K562 (cell line): ENCODE measurements around the gene ZNF609. TPM values are rescaled to one million over a fixed set of nuclear protein-coding genes. Genes with fewer than 3 reads are reported as not detected.

Source experiments
- ATAC-seq: fragments of 200-7000 bp; cut with Tn5 transposase; 3 replicates; pipeline ENCODE4 v1.9.1; 2020; ENCODE audit warnings: moderate library complexity
- BruUV-seq: library from RNA; stranded (reverse); fragments of 400-500 nt; replicated peaks from 2 replicates; lab custom pipeline; 2021; lab: Mats Ljungman, UMichigan
- CTCF ChIA-PET: fragments of 300-600 bp; formaldehyde crosslinking; extraction: SDS; loops from one replicate; lab custom pipeline; 2021; ENCODE audit warnings: low intra/inter-chr PET ratio; lab: Yijun Ruan, JAX
- POLR2A ChIA-PET: fragments of 300-600, 350-650 bp; sonication (Branson Sonifier 250); formaldehyde crosslinking; extraction: SDS; loops from one replicate; lab custom pipeline; 2021; ENCODE audit warnings: antibody characterized with exemption, inconsistent platforms; lab: Yijun Ruan, JAX
- DNase-seq, 4 experiments: peaks; one replicate each; pipeline versions ENCODE4 v3.0.0 to v3.0.0-alpha.2; 2011 to 2018; ENCODE audit warnings: low spot score in 3 of 4, mixed read lengths in 3 of 4; ENCODE audit errors: extremely low read depth in 1 of 4
- FAIRE-seq: peaks from 2 replicates; lab custom pipeline; 2011; peaks lifted over from hg19 to GRCh38; lab: Jason Lieb, UNC
- H2AFZ ChIP-seq: 2 replicates; pipeline ENCODE4 v1.6.0; 2011; ENCODE audit warnings: low read depth, low read length, control low read depth, inconsistent platforms
- H3K27ac ChIP-seq: fragments of 200-600 bp; 3 replicates; pipeline ENCODE4 v1.8.0; 2011; ENCODE audit warnings: low read depth, mild to moderate bottlenecking, control low read depth, inconsistent platforms, low read length, moderate library complexity, mixed read lengths; ENCODE audit errors: extremely low read depth
- H3K27me3 ChIP-seq, 2 experiments: fragments of 300-600 bp in 1 of 2; 2 replicates in 1 of 2; 3 replicates in 1 of 2; pipeline versions ENCODE4 v1.6.0 to v1.8.0; 2011; ENCODE audit warnings: inconsistent platforms in 2 of 2, low read length in 2 of 2, mild to moderate bottlenecking in 1 of 2, mixed read lengths in 1 of 2, moderate library complexity in 1 of 2; ENCODE audit not compliant: control insufficient read depth in 2 of 2, insufficient read depth in 2 of 2
- H3K36me3 ChIP-seq: fragments of 300-600 bp; 3 replicates; pipeline ENCODE4 v1.8.0; 2011; ENCODE audit warnings: mild to moderate bottlenecking, low read length, inconsistent platforms; ENCODE audit not compliant: control insufficient read depth, insufficient read depth
- H3K4me1 ChIP-seq, 2 experiments: fragments of 200-600 bp in 1 of 2; replicated peaks in 1 of 2; 2 replicates in 1 of 2; 3 replicates in 1 of 2; pipeline versions ENCODE4 v1.5.1 to v1.8.0; 2011; ENCODE audit warnings: inconsistent platforms in 2 of 2, low read length in 2 of 2, mild to moderate bottlenecking in 1 of 2, mixed read lengths in 1 of 2, moderate library complexity in 1 of 2; ENCODE audit not compliant: control insufficient read depth in 2 of 2, insufficient read depth in 2 of 2
- H3K4me2 ChIP-seq: 2 replicates; pipeline ENCODE4 v1.6.1; 2011; ENCODE audit warnings: low read length, control low read depth, inconsistent platforms, mixed read lengths; ENCODE audit not compliant: insufficient read depth
- H3K4me3 ChIP-seq: fragments of 200-600 bp; sonication (generic), shearing (Covaris generic); 2 replicates; pipeline ENCODE4 v1.5.1; 2016; ENCODE audit warnings: control low read depth, inconsistent platforms
- H3K79me2 ChIP-seq: fragments of 200-600 bp; 3 replicates; pipeline ENCODE4 v1.8.0; 2011; ENCODE audit warnings: low read length, inconsistent platforms; ENCODE audit not compliant: control insufficient read depth, insufficient read depth
- H3K9ac ChIP-seq, 2 experiments: 2 replicates each; pipeline versions ENCODE4 v1.6.0 to v1.6.1; 2011; ENCODE audit warnings: low read depth in 2 of 2, low read length in 2 of 2, control low read depth in 1 of 2, inconsistent platforms in 1 of 2, mild to moderate bottlenecking in 1 of 2, mixed read lengths in 1 of 2; ENCODE audit not compliant: insufficient read depth in 1 of 2
- H3K9me1 ChIP-seq: one replicate; pipeline ENCODE4 v1.6.0; 2011; ENCODE audit warnings: inconsistent platforms, mild to moderate bottlenecking, low read length, moderate library complexity; ENCODE audit not compliant: control insufficient read depth, insufficient read depth
- H3K9me3 ChIP-seq: replicated peaks from 2 replicates; pipeline ENCODE4 v1.5.1; 2011; ENCODE audit warnings: low read depth, low read length, inconsistent platforms; ENCODE audit not compliant: control insufficient read depth, insufficient read depth
- H4K20me1 ChIP-seq: replicated peaks from 2 replicates; pipeline ENCODE4 v1.6.1; 2011; ENCODE audit warnings: low read length, inconsistent platforms, mixed read lengths; ENCODE audit not compliant: control insufficient read depth, insufficient read depth
- ATF3 ChIP-seq, 2 experiments: fragments of 450-650 bp in 1 of 2; sonication (generic) in 1 of 2; formaldehyde crosslinking in 1 of 2; IDR thresholded peaks in 1 of 2; conservative IDR thresholded peaks in 1 of 2; 2 replicates each; pipeline versions ENCODE4 v1.6.1 to v1.8.1; 2016 to 2023; ENCODE audit warnings: mild to moderate bottlenecking in 2 of 2, moderate library complexity in 2 of 2, inconsistent platforms in 1 of 2, missing genetic modification reagents in 1 of 2
- C11orf30 ChIP-seq: fragments of 450-650 bp; IDR thresholded peaks from 2 replicates; pipeline ENCODE4 v1.6.1; 2016; ENCODE audit warnings: low read depth, mild to moderate bottlenecking
- CBFA2T3 ChIP-seq: fragments of 450-650 bp; IDR thresholded peaks from 2 replicates; pipeline ENCODE4 v1.6.1; 2017
- EZH2 ChIP-seq: IDR thresholded peaks from 2 replicates; pipeline ENCODE4 v1.6.1; 2012; ENCODE audit warnings: low read depth, mild to moderate bottlenecking, inconsistent platforms, low read length, borderline replicate concordance
- HDGF ChIP-seq: fragments of 450-650 bp; IDR thresholded peaks from 2 replicates; pipeline ENCODE4 v1.6.1; 2016
- HSF4 ChIP-seq: fragments of 250-450 bp; sonication (Bioruptor Pico); IDR thresholded peaks from 2 replicates; pipeline ENCODE4 v2.1.2; 2022; ENCODE audit warnings: mild to moderate bottlenecking, moderate library complexity, borderline replicate concordance
- MAFG ChIP-seq: fragments of 450-650 bp; conservative IDR thresholded peaks from 2 replicates; pipeline ENCODE4 v1.6.1; 2016; ENCODE audit warnings: missing genetic modification characterization, missing compliant biosample characterization
- RCOR1 ChIP-seq, 2 experiments: IDR thresholded peaks; 2 replicates each; pipeline ENCODE4 v1.6.1; 2012; ENCODE audit warnings: low read depth in 2 of 2, low read length in 2 of 2, borderline replicate concordance in 1 of 2, improper control_type of control experiment in 1 of 2
- SMARCE1 ChIP-seq: fragments of 450-650 bp; IDR thresholded peaks from 2 replicates; pipeline ENCODE4 v1.7.1; 2016; ENCODE audit warnings: mild to moderate bottlenecking
- SRF ChIP-seq, 2 experiments: fragments of 250-450, 450-650 bp in 1 of 2; sonication (Bioruptor Pico) in 1 of 2; sonication (generic) in 1 of 2; formaldehyde crosslinking; IDR thresholded peaks; 2 replicates each; pipeline versions ENCODE4 v1.5.0 to v1.5.1; 2020 to 2022; ENCODE audit warnings: mild to moderate bottlenecking in 1 of 2, missing genetic modification reagents in 1 of 2
- STAT5A ChIP-seq: IDR thresholded peaks from 2 replicates; pipeline ENCODE4 v1.6.1; 2012; ENCODE audit warnings: low read length, inconsistent platforms, borderline replicate concordance
- ZNF282 ChIP-seq: sonication (generic); formaldehyde crosslinking; IDR thresholded peaks from 2 replicates; pipeline ENCODE4 v1.8.1; 2023; ENCODE audit warnings: missing genetic modification reagents
- ZNF316 ChIP-seq: fragments of 450-650 bp; IDR thresholded peaks from 2 replicates; pipeline ENCODE4 v1.6.1; 2016
- ZNF586 ChIP-seq: fragments of 450-650 bp; formaldehyde crosslinking; conservative IDR thresholded peaks from 2 replicates; pipeline ENCODE4 v1.4.0; 2020; ENCODE audit warnings: mild to moderate bottlenecking, moderate library complexity
- WGBS: fragments of 100-300 bp; shearing (Covaris generic); methylation state at CpG from one replicate; pipeline ENCODE4 v1.1.6; 2016; ENCODE audit warnings: low coverage, mixed read lengths; ENCODE audit not compliant: insufficient coverage; ENCODE audit errors: missing lambda C conversion rate; 5-methylcytosine and 5-hydroxymethylcytosine counted together
- in situ Hi-C: fragments of 300-500 bp; cut with MboI; formaldehyde crosslinking; loops from 4 replicates; pipeline ENCODE4 v1.15.0; 2018; ENCODE audit warnings: inconsistent platforms, mixed read lengths
- intact Hi-C: fragments of 100-400 bp; cut with micrococcal nuclease; formaldehyde crosslinking; loops from 2 replicates; pipeline ENCODE4 v1.14.2; 2022
- polyA plus RNA-seq, 8 experiments: library from polyadenylated mRNA; depleted of rRNA in 4 of 8; stranded (reverse) in 5 of 8; unstranded in 3 of 8; fragments of >200 nt; fragmentation: Nextera tagmentation in 2 of 8; fragmentation: Illumina TruSeq in 1 of 8; extraction: Ambion mirVana in 2 of 8; extraction: Trizol in 1 of 8; gene quantifications; 2 replicates each; pipeline versions ENCODE4 v1.2.1 to v1.2.3, GENCODE V29; 2011 to 2014; ENCODE audit warnings: inconsistent platforms in 1 of 8, missing spikeins in 1 of 8
- total RNA-seq, 7 experiments: library from RNA; depleted of rRNA in 6 of 7; stranded (reverse); fragments of >200 nt in 6 of 7; fragmentation: Illumina TruSeq in 2 of 7; extraction: Trizol in 2 of 7; gene quantifications; 2 replicates each; pipeline versions ENCODE4 v1.2.1 to v1.2.3, GENCODE V29; 2011 to 2021; ENCODE audit warnings: low replicate concordance in 1 of 7
- TF ChIP-seq, protein P1 (sequence below): IDR thresholded peaks from 2 replicates; pipeline ENCODE4 v1.6.1; 2012; ENCODE audit warnings: low read depth, low read length, improper control_type of control experiment, borderline replicate concordance
- TF ChIP-seq, protein P2 (sequence below): IDR thresholded peaks from 2 replicates; pipeline ENCODE4 v1.6.1; 2011; ENCODE audit not compliant: insufficient read length; ENCODE audit errors: extremely low read depth
- TF ChIP-seq, protein P3 (sequence below): fragments of 250-450 bp; sonication (Bioruptor Pico); IDR thresholded peaks from 2 replicates; pipeline ENCODE4 v1.8.0; 2021; ENCODE audit warnings: moderate library complexity, mild to moderate bottlenecking, inconsistent platforms

Gene ZNF609
- total and polyA plus RNA-seq, 9 of the 15 experiments (the other 6 are each of a cell fraction or from before 2014, with no cell fraction given) = 3.0 to 38.7 (median 17.8) TPM

GRCh38 chr15:64527263-64527984 is 67.0 kb downstream of the ZNF609 start:
- no TSS peak for BruUV-seq
- no peaks in the 10 kb centered on the region for H3K9me1 ChIP-seq
- no peak overlapping the region for H3K4me2 ChIP-seq
- 25% methylated on average over 4 of the region's 4 CpGs for WGBS
- ChIA-PET POLR2A (interaction anchor here (0.6 to 1.1 kb wide), 2 partner anchors 97 to 120 kb away, joined by 3 to 6 read pairs; no protein-coding TSS in a partner anchor), CTCF (no interaction called here)
- no peak overlapping the region for H3K4me3 ChIP-seq
- no peaks in the 10 kb centered on the region for H3K27me3 ChIP-seq
- ATAC-seq (peak; percentile 70), FAIRE-seq (peak; percentile 58), DNase-seq (peak in 3 of 4 experiments; percentile 24 to 48 (median 37))
- H3K9ac ChIP-seq = no peak overlapping the region
- in situ Hi-C loops (no loop called here), intact Hi-C loops (no loop called here)
- H3K4me1 ChIP-seq = peaks cover 4 to 16% of the 10 kb centered on the region in 2 experiments; a peak in 4 of 5 replicates
- H4K20me1 ChIP-seq = peaks cover 10% of the 10 kb centered on the region
- peaks cover 95% of the 10 kb centered on the region for H3K79me2 ChIP-seq
- H3K36me3 ChIP-seq = peaks cover 9% of the 10 kb centered on the region; the same call in 2 of the 3 replicates
- no peak overlapping the region for H2AFZ ChIP-seq
- H3K27ac ChIP-seq = peak overlapping the region; percentile 33; the same call in 1 of the 3 replicates
- no peaks in the 10 kb centered on the region for H3K9me3 ChIP-seq
- TF ChIP-seq ZNF316 = peak; percentile 61
- no peak for TF ChIP-seq HSF4 (CRISPR knock-in tag)
- peak; percentile 52 for TF ChIP-seq MAFG (tag)
- TF ChIP-seq, protein P1, sequence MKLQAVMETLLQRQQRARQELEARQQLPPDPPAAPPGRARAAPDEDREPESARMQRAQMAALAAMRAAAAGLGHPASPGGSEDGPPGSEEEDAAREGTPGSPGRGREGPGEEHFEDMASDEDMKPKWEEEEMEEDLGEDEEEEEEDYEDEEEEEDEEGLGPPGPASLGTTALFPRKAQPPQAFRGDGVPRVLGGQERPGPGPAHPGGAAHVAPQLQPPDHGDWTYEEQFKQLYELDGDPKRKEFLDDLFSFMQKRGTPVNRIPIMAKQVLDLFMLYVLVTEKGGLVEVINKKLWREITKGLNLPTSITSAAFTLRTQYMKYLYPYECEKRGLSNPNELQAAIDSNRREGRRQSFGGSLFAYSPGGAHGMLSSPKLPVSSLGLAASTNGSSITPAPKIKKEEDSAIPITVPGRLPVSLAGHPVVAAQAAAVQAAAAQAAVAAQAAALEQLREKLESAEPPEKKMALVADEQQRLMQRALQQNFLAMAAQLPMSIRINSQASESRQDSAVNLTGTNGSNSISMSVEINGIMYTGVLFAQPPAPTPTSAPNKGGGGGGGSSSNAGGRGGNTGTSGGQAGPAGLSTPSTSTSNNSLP = no peak
- no peak for TF ChIP-seq EZH2
- TF ChIP-seq CBFA2T3 = peak; percentile 8; the same call in 1 of the 2 replicates
- TF ChIP-seq ZNF282 (CRISPR knock-in tag) = no peak
- peak; percentile 81 for TF ChIP-seq ATF3 (IDR thresholded peaks at IDR 0.05)
- TF ChIP-seq ATF3 (CRISPR knock-in tag; conservative IDR thresholded peaks at IDR 0.05) = no peak
- TF ChIP-seq, protein P2, sequence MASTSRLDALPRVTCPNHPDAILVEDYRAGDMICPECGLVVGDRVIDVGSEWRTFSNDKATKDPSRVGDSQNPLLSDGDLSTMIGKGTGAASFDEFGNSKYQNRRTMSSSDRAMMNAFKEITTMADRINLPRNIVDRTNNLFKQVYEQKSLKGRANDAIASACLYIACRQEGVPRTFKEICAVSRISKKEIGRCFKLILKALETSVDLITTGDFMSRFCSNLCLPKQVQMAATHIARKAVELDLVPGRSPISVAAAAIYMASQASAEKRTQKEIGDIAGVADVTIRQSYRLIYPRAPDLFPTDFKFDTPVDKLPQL = no peak
- TF ChIP-seq RCOR1 (IDR thresholded peaks at IDR 0.05; ENCODE audit: borderline replicate concordance in 1 of 2, low read depth in 2 of 2, low read length in 2 of 2) = peak in 1 of 2 experiments; percentile 65; a peak in 1 of 4 replicates
- peak; percentile 70 for TF ChIP-seq C11orf30
- peak; percentile 72 for TF ChIP-seq SMARCE1
- TF ChIP-seq, protein P3, sequence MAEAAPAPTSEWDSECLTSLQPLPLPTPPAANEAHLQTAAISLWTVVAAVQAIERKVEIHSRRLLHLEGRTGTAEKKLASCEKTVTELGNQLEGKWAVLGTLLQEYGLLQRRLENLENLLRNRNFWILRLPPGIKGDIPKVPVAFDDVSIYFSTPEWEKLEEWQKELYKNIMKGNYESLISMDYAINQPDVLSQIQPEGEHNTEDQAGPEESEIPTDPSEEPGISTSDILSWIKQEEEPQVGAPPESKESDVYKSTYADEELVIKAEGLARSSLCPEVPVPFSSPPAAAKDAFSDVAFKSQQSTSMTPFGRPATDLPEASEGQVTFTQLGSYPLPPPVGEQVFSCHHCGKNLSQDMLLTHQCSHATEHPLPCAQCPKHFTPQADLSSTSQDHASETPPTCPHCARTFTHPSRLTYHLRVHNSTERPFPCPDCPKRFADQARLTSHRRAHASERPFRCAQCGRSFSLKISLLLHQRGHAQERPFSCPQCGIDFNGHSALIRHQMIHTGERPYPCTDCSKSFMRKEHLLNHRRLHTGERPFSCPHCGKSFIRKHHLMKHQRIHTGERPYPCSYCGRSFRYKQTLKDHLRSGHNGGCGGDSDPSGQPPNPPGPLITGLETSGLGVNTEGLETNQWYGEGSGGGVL = no peak
- no peak for TF ChIP-seq STAT5A
- TF ChIP-seq ZNF586 (CRISPR knock-in tag) = no peak
- no peak for TF ChIP-seq SRF (CRISPR knock-in tag; IDR thresholded peaks at IDR 0.05)
- no peak for TF ChIP-seq HDGF
